IgD-negative memory B cell (primary cell): Measurements from ENCODE around the gene NR1D1. TPM values are rescaled to one million over a fixed set of nuclear protein-coding genes. Genes with fewer than 3 reads are reported as not detected.

Experiments used
- H3K27ac Mint-ChIP-seq, 3 donors: one replicate each; pipeline ENCODE4 v1.8.0; 2020 to 2022; ENCODE audit warnings: mild to moderate bottlenecking in 3 of 3, mixed read lengths in 3 of 3, moderate library complexity in 1 of 3
- H3K27me3 Mint-ChIP-seq: one replicate; pipeline ENCODE4 v1.8.0; 2021; ENCODE audit warnings: mixed read lengths
- H3K36me3 Mint-ChIP-seq: one replicate; pipeline ENCODE4 v1.8.0; 2020; ENCODE audit warnings: mild to moderate bottlenecking, mixed read lengths
- H3K4me1 Mint-ChIP-seq, 3 donors: one replicate each; pipeline ENCODE4 v1.8.0; 2020 to 2022; ENCODE audit warnings: mixed read lengths in 3 of 3, mild to moderate bottlenecking in 1 of 3
- H3K4me3 Mint-ChIP-seq, 4 donors: one replicate each; pipeline ENCODE4 v1.8.0; 2020 to 2022; ENCODE audit warnings: mild to moderate bottlenecking in 4 of 4, mixed read lengths in 4 of 4, moderate library complexity in 3 of 4
- H3K9me3 Mint-ChIP-seq, 3 donors: one replicate each; pipeline ENCODE4 v1.8.0; 2020 to 2021; ENCODE audit warnings: mixed read lengths in 3 of 3, mild to moderate bottlenecking in 1 of 3
- polyA plus RNA-seq: library from polyadenylated mRNA; unstranded; fragments of 300-500 nt; fragmentation: Illumina TruSeq; gene quantifications from one replicate; pipeline ENCODE4 v1.2.3, GENCODE V29; 2021

The NR1D1 gene
- polyA plus RNA-seq, 1 donor from 2014 or later = 3.6 TPM

DNA sequence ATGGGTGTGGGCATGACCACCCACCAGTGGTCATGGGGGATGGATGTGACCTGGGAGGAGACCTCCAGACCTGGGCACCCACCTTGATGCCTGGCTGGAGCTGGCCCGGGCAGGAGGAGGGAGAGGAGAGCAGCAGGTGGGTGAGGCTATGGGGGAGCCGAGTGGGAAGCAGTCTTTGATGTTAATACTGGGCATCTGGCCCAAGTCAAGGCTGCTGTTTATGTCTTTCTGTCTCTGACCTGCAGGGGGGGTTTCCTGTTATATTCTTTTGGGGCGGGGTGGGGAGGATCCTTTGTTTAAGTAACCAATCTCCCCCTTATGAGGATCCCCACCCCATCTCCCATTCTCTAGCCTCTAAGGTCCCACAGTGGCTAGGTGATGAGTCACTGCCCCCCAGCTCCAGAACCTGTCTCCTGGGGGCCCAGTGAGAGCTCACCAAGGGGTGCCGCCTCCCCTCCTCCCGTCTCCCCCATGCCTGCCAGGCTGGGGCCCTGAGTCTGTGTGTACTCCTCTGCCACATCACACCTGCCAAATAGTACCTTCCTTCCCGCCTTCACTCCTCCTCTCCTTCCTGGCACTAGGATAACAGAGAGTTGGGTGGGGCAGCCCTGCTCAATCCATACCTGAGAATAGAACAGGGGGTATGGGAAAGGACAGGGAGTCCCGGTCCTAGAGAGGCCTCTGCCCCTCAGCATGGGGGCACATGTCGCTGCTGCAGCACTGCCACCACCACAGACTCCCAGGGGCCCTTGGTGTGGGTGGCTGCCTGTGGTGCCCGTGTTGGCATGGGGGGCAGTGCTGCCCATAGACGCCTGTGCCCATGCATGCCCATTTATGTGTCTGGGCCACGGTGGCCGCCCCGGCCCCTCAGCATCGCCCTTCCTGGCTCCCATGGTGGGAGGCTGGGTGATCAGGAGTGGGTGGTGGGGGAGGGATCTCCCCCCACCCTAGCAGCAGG lies 30.4 kb downstream of the NR1D1 start:
- H3K27me3 Mint-ChIP-seq = peaks cover 2% of the 10 kb centered on the region
- no peaks in the 10 kb centered on the region for H3K9me3 Mint-ChIP-seq
- no peaks in the 10 kb centered on the region for H3K36me3 Mint-ChIP-seq
- H3K27ac Mint-ChIP-seq = peak overlapping the region; percentile 86 to 95 (median 92)
- H3K4me3 Mint-ChIP-seq = peak overlapping the region; percentile 83 to 96 (median 88)
- H3K4me1 Mint-ChIP-seq = peaks cover 23 to 35% (median 28%) of the 10 kb centered on the region in 3 donors

GRCh38 chr17:40068917-40069750 lies 31.3 kb downstream of the NR1D1 start:
- H3K36me3 Mint-ChIP-seq = no peaks in the 10 kb centered on the region
- H3K27me3 Mint-ChIP-seq = peaks cover 2% of the 10 kb centered on the region
- H3K27ac Mint-ChIP-seq = peak overlapping the region; percentile 86 to 95 (median 92)
- peaks cover 23 to 42% (median 32%) of the 10 kb centered on the region in 3 donors for H3K4me1 Mint-ChIP-seq
- peak overlapping the region; percentile 83 to 96 (median 88) for H3K4me3 Mint-ChIP-seq
- no peaks in the 10 kb centered on the region for H3K9me3 Mint-ChIP-seq

- peak overlapping the region; percentile 52 to 96 (median 88) for H3K4me3 Mint-ChIP-seq
- H3K27me3 Mint-ChIP-seq = peaks cover 5% of the 10 kb centered on the region
- H3K4me1 Mint-ChIP-seq = peaks cover 23 to 45% (median 36%) of the 10 kb centered on the region in 3 donors
- no peaks in the 10 kb centered on the region for H3K36me3 Mint-ChIP-seq
- peak overlapping the region; percentile 67 to 91 (median 75) for H3K27ac Mint-ChIP-seq
- no peaks in the 10 kb centered on the region for H3K9me3 Mint-ChIP-seq
These were observed 31.8 kb downstream of the NR1D1 start for GRCh38 chr17:40068584-40068916.

GRCh38 chr17:40068129-40068581 lies 32.2 kb downstream of the NR1D1 start:
- Mint-ChIP-seq H3K4me3 (peak overlapping the region in 3 of 4 donors; percentile 52 to 96 (median 92)), H3K36me3 (no peaks in the 10 kb centered on the region), H3K9me3 (no peaks in the 10 kb centered on the region), H3K4me1 (peaks cover 23 to 47% (median 38%) of the 10 kb centered on the region in 3 donors), H3K27ac (peak overlapping the region; percentile 67 to 90 (median 75)), H3K27me3 (peaks cover 5% of the 10 kb centered on the region)

GRCh38 chr17:40067710-40068109 lies 32.7 kb downstream of the NR1D1 start:
- Mint-ChIP-seq H3K36me3 (no peaks in the 10 kb centered on the region), H3K9me3 (no peaks in the 10 kb centered on the region), H3K4me3 (peak overlapping the region in 2 of 4 donors; percentile 52 to 70), H3K27ac (peak overlapping the region in 2 of 3 donors; percentile 75 to 90), H3K4me1 (peaks cover 23 to 47% (median 38%) of the 10 kb centered on the region in 3 donors), H3K27me3 (peaks cover 5% of the 10 kb centered on the region)

GRCh38 chr17:40065769-40066510 lies 34.4 kb downstream of the NR1D1 start:
- peak overlapping the region in 1 of 3 donors; percentile 8 for H3K27ac Mint-ChIP-seq
- no peaks in the 10 kb centered on the region for H3K9me3 Mint-ChIP-seq
- peaks cover 6% of the 10 kb centered on the region for H3K27me3 Mint-ChIP-seq
- H3K36me3 Mint-ChIP-seq = no peaks in the 10 kb centered on the region
- peak overlapping the region in 2 of 4 donors; percentile 69 to 76 for H3K4me3 Mint-ChIP-seq
- peaks cover 23 to 50% (median 36%) of the 10 kb centered on the region in 3 donors for H3K4me1 Mint-ChIP-seq

DNA sequence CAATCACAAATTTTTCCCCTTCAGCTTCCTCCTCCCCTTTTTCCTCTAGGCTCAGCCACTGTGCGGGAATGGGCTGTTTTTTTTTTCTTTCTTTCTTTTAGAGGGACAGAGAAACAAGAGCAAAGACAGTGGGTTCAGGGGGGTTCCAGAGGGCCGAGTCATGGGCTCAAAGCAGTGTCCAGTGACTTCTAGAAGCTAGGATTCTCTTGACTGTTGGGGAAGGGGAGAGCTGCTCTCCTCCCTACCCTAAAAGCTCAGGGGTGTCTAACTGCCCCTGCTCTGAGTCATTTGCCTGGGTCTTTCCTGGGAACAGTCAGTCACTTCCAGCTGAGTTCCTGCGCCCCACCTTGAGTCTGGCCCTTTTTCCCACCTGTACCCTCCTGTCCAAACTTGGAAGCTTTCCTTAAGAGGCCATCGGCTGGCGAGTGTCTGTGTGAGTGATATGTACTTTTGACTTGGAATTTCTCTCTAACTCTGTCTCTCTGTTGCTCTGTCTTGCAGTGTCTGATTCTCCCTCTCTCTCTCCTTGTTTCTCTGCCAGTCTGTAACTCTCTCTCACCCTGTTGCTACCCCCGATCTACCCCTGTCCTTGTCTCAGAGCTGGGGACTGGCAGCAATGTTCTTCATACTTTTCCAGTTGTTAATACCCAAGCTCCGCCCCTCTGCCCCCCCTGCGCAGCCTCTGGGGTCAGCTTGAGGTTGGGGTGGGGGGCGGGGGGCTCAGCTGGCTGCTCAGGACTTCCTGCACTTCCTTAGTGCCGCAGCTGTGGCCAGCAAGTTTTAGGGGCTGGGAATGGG lies 35.2 kb downstream of the NR1D1 start:
- Mint-ChIP-seq H3K36me3 (no peaks in the 10 kb centered on the region), H3K4me3 (peak overlapping the region; percentile 44 to 95 (median 74)), H3K4me1 (peaks cover 23 to 47% (median 34%) of the 10 kb centered on the region in 3 donors), H3K9me3 (no peaks in the 10 kb centered on the region), H3K27me3 (peaks cover 6% of the 10 kb centered on the region), H3K27ac (peak overlapping the region in 2 of 3 donors; percentile 12 to 71)

DNA sequence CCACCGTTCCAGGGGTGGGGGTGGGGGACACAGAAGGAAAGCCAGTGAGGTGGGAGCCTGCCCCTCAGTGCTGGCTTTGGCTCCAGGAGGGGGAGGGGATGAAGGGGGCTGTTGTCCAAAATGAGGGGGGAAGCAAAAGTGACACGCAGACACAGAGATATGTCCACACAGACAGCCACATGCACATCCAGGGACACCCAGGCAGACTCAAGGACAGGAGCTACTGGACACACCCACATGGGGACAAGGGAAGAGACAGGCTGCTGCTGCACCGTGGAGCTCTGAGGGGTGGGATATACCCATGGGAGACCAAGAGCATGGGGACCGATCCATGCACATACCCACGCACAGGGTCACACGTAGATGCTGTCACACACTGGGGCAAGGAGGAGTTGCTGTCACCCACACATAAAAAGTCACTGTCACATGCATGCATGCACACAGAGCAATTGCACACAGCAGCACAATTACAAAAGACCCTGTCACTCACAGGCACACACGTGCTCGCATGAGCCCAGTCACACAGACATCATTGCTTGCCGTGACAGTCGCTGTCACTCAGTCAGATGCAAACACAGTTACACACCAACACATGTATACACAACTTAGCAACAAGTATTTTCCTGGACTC lies 36.4 kb downstream of the NR1D1 start:
- Mint-ChIP-seq H3K4me1 (peaks cover 13 to 37% (median 26%) of the 10 kb centered on the region in 3 donors), H3K4me3 (peak overlapping the region; percentile 76 to 95 (median 90)), H3K36me3 (no peaks in the 10 kb centered on the region), H3K9me3 (no peaks in the 10 kb centered on the region), H3K27ac (peak overlapping the region; percentile 12 to 39 (median 23)), H3K27me3 (peaks cover 5% of the 10 kb centered on the region)

DNA sequence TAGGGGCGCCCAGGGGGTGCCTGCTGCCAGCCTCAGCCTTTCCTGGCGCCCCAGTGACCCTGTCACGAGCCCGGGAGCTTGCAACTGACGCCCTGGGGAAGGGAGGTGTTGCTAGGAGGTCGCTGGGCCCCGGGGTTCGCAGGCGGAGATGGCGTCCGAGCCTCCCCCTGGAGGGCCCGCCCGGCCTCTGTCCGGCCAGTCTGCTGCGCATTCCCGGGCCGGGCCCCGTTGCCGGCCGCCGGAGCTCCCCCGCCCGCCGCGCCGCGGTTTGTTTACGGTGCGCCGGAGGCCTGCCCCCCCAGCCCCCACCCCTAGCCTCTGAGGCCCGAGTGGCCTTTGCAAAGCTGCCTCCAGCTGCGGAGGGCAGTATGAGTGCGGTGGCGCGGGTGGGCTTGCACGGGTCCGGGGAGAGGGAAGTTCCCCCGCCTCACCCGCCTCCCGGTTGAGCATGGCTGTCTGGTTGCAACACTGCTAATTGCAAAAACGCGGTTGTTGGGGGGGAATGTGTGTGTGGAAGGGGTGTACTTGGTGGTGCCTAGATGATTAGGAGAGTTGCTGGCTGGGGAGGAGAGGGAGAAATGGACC lies 37.1 kb downstream of the NR1D1 start:
- Mint-ChIP-seq H3K4me3 (peak overlapping the region; percentile 76 to 95 (median 90)), H3K9me3 (no peaks in the 10 kb centered on the region), H3K27me3 (peaks cover 5% of the 10 kb centered on the region), H3K36me3 (no peaks in the 10 kb centered on the region), H3K4me1 (peaks cover 9 to 32% (median 21%) of the 10 kb centered on the region in 3 donors), H3K27ac (peak overlapping the region in 1 of 3 donors; percentile 73)

- Mint-ChIP-seq H3K9me3 (no peaks in the 10 kb centered on the region), H3K27me3 (peaks cover 5% of the 10 kb centered on the region), H3K4me1 (peaks cover 4 to 27% (median 15%) of the 10 kb centered on the region in 3 donors), H3K27ac (peak within 1 kb of the TSS; percentile 43 to 92 (median 81)), H3K4me3 (peak within 1 kb of the TSS; percentile 83 to 95 (median 90)), H3K36me3 (no peaks in the 10 kb centered on the region)
These were observed 37.8 kb downstream of the NR1D1 start, which contains the start of gene THRA for GRCh38 chr17:40062329-40063186. THRA (plus strand) TSS chr17:40062965; CDS start chr17:40074489, 11,524 bp downstream.

GRCh38 chr17:40061609-40062038 lies 38.8 kb downstream of the NR1D1 start:
- no peaks in the 10 kb centered on the region for H3K36me3 Mint-ChIP-seq
- H3K4me1 Mint-ChIP-seq = peaks cover under 1 to 21% (median 14%) of the 10 kb centered on the region in 3 donors
- peak overlapping the region; percentile 43 to 92 (median 78) for H3K27ac Mint-ChIP-seq
- no peaks in the 10 kb centered on the region for H3K9me3 Mint-ChIP-seq
- H3K4me3 Mint-ChIP-seq = peak overlapping the region; percentile 83 to 94 (median 90)
- peaks cover 5% of the 10 kb centered on the region for H3K27me3 Mint-ChIP-seq
